Adipose tissue (tissue), 3 donors: ENCODE results near the gene PXYLP1. TPM values are rescaled to one million over a fixed set of nuclear protein-coding genes. Genes with fewer than 3 reads are reported as not detected.

Source experiments
- H3K27ac ChIP-seq: one replicate; pipeline ENCODE4 v1.5.1; 2013; ENCODE audit warnings: low read depth, low read length
- WGBS, 3 donors: extraction: QIAGEN DNeasy Blood & Tissue Kit; methylation state at CpG; one replicate each; pipeline ENCODE4 v1.1.7; 2013; 5-methylcytosine and 5-hydroxymethylcytosine counted together
- polyA plus RNA-seq, 3 donors: library from polyadenylated mRNA; stranded (reverse); fragments of 200-250 nt; gene quantifications; one replicate each; pipeline ENCODE4 v1.2.3, GENCODE V29; 2013
- donor health status: healthy with polysubstance abuse.
- donor health status: Bipolar disorder and iron deficiency.
- donor health status: healthy.

The PXYLP1 gene
- polyA plus RNA-seq, 3 donors: 2.4 to 7.9 (median 5.1) TPM

DNA sequence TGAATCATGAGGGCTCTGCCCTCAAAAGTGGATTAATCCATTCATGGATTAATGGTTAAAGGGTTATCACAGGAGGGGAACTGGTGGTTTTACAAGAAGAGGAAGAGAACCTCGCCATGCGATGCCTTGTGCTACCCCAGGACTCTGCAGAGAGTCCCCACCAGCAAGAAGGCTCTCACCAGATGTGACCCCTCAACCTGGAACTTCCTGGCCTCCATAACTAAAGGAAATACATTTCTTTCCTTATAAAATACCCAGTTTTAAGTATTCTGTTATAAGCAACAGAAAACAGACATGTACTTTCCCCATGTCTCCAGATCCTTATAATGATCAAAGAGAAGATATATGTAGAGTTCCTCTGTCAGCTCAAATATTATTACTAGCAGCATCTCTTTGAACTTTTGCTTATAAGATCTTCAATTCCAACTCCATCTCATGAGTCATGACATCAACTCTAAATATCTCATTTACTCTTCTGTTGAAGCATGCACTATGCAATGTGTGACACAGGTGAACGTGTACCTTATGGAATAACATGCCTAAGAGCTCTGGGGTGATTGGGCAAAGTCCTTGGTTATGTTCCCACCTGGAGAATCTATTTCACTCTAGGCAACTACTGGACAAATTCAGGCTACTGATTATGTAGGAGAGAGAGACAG, 99.2 kb downstream of the PXYLP1 start:
- 69 to 91% (median 87%) methylated on average over 3 of the region's 3 CpGs for WGBS, 3 donors
- no peak overlapping the region for H3K27ac ChIP-seq

DNA sequence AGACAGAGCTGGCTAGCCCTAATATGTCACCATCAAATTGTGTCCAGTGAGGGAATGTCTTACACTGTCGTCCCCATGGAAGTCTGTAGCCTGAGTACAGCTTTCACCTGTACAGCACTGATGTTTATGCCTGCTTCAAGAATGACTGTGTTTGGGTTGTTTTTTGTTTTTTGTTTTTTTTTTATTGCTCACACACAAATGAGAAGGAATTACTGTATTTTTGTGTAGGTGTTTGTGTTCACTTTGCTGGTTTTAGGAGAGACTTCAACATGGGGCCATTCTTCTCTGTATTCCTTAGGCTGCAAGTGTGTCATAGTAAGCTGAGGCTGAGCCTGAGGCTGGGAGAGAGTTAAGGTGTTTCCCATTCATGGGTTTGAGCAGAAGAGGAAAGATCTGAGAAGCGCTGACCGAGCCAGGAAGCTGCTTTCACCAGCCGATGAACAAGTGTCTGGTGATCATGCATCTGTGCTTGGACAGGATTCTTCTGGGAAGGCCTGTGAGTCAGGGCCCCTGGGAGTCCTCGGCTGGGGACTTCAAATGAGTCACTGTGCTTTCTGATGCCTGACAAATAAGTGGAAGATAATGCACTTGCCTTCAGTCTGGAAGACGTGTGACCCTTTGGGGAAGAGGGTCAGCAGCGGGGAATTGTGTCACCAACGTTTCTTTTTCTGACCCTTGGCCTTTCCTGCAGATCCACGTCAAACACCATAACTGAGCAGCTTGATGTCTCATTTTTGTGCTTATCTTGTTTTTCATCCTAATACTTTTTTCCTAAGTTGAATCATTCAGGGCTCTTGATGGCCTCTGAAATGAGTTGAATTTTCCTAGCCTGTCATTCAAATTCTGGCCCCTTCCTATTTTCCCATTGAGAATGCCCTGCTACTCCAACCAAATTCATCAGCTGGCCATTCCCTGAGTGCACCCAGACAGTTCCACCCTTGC, 100.0 kb downstream of the PXYLP1 start:
- 59 to 83% (median 64%) methylated on average over 9 of the region's 9 CpGs for WGBS, 3 donors
- no peak overlapping the region for H3K27ac ChIP-seq

DNA sequence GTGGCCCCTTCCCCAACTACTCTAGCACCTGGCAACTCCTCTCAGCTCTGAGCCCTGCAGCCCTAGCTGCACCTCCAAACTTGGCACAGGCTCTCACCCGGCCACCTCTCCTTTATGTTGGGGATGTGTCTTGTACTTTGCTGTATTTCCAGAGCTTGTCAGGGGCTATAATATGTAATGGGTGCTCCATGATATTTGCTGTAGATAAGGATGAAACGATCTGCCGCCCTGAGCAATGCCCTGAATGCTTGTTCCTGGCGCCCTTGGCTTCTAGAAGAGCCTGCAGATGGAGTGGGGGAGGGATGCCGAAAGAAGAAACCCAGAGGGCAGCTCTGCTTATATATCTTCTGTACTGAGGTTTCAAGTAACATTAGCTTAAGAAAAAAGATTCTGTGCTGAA, 100.8 kb downstream of the PXYLP1 start:
- WGBS, 3 donors: 73 to 87% (median 85%) methylated on average over 5 of the region's 5 CpGs

DNA sequence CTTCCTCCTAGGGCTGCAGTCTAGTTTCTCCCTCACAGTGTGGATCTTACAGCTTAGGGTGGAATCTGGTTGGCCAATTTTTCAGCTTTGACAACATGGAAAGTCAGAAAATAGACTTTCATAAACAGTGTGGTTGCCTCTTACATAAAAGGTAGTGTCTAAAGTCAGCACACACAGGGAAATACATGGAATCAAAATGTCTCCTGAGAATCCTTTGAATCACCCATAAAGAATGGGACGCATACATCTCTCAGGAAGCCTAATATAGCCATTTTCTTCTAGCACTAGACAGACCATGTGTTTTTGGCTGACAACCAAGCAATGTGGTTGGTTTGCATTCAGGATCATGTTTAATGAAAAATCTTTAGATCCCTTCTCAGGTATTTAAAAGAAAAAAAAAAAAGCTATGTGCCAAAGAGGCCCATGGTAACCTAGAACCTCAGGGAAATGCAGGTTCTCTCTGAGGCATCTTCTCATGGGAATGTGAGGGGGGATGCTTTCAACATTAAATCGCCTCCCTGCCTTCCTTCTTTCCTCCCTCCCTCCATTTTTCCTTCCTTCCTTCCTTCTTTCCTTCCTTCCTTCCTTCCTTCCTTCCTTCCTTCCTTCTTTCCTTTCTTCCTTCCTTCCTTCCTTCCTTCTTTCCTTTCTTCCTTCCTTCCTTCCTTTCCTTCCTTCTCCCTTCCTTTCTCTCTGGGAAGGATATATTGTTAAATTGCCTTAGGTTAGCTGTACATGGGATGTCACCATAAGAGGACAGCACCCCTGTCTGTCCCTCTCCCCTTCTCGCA, 102.4 kb downstream of the PXYLP1 start:
- 86 to 92% (median 89%) methylated on average over 3 of the region's 3 CpGs for WGBS, 3 donors
- H3K27ac ChIP-seq: no peak overlapping the region

More for the DNA sequence above, 100.8 kb downstream of the PXYLP1 start:
- H3K27ac ChIP-seq: no peak overlapping the region

DNA sequence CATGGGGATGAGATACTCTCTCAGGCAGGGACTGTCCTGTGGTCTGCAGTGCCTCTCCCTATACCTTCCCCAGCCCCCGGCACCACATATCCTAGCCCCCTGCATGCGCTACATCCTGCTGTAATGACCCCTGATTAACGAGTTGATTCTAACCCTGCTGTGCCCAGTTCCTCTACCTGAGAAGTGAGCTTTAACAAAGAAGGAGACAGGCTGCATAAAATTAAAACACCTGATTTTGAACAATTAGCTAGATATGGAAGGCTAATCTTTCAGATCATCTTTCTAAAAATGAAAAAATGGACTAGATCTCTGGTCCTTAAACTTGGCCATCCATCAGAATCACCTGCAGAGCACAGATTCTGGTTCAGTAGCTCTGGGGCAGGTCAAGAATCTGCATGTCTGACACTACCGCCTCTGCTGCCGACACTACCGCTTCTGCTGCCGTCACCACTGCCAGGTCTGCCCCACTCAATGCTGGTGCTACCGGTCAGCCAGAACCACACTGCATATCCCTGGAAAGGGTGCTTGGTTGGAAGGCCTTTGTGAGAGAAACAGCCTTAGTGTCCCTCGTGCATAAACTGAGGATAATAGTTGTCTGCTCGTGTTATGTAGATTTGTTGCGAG, 103.1 kb downstream of the PXYLP1 start:
- WGBS, 3 donors: 94 to 95% (median 94%) methylated on average over 11 of the region's 11 CpGs
- no peak overlapping the region for H3K27ac ChIP-seq

DNA sequence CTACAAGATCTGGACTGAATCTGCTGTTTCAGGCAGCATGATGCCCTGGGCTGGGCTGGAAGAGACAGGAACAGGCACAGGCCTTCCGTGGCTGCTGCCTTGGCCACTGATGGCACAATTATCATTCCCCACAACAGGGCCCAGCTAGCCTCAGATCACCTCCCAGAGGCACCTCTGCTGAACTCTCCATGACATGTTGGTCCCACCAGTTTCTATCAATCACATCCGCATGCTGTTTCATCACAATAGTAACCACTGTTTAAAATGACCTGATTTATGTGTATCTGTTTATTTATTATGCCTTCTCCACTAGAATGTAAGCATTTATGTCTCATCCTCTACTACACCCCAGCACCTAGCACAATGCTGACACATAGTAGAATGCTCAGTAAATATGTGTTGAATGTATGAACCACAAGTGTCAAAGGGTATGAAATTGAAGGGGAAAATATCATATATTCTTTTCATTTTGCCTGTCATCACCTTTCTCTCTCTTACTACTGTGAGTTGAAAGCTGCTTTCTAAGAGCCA, 104.0 kb downstream of the PXYLP1 start:
- no peak overlapping the region for H3K27ac ChIP-seq
- WGBS, 3 donors: 86 to 96% (median 89%) methylated on average over 2 of the region's 2 CpGs

DNA sequence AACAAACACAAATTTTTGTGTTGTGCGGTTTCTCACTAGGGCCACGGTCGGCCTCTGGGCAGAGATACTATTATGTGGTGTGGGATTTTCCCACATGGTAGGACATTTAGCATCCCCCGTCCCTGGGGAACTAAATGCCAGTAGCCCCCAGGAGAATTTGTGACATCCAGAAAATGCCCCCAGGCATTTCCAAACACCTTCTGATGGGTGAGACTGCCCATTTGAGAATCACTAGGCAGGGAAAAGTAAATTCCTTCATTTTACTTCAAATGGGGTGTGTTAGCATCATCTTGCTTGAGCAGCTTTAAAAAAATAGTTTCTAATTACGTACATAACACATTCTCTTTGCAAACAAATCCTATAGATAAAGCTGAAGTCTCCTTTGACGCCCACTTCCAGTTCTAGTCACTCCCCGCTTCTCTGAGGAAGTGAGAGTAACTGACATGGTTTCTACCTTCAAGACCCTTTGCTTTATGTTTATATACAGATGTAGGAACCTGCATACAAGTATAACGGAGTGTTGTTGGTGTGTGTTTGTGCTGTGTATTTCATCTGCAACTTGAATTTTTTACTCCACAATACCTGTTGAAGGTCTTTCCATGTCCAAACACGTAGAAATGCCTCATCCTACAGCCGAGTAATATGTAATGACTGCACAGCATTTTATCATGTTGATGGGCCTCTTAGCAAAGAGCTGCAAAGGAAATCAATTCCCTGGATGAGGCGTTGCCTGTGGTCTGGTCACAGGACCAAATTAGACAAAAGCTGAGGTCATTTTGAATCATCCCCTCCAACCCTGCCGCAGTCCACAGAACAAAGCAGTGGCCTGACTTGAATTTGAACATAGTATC, 105.3 kb downstream of the PXYLP1 start:
- 71 to 78% (median 73%) methylated on average over 12 of the region's 12 CpGs for WGBS, 3 donors

DNA sequence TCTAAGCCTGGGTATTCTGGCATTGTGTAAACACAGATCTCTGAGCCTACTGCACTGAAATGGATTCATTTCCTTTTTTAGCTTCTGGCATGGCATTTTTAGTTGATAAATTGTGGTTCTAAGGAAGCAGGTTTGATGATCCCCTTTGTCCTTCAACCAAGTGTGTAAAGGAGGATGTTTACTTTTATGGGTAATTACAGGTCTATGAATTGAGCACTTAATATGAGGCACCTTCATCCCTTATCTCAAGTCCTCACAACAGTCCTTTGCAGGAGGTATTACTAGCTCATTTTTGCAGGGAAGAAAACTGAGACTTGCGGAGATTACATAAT, 105.9 kb downstream of the PXYLP1 start:
- no peak overlapping the region for H3K27ac ChIP-seq
- WGBS, 3 donors: 88 to 97% (median 88%) methylated on average over 1 of the region's 1 CpG

More for the DNA sequence above, 105.3 kb downstream of the PXYLP1 start:
- H3K27ac ChIP-seq: no peak overlapping the region

DNA sequence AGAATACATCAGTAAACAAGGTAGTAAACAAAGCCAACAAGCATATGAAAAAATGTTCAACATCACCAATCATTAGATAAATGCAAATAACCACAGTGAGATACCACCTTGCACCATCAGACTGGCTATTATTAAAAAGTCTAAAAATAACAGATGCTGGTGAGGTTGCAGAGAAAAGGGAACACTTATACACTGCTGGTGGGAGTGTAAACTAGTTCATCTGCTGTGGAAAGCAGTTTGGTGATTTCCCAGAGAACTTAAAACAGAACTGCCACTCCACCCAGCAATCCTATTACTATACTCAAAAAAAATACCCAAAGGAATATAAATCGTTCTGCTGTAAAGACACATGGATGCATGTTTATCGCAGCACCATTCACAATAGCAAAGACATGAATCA, 106.4 kb downstream of the PXYLP1 start:
- WGBS, 3 donors: 89 to 97% (median 91%) methylated on average over 2 of the region's 2 CpGs
- no peak overlapping the region for H3K27ac ChIP-seq

DNA sequence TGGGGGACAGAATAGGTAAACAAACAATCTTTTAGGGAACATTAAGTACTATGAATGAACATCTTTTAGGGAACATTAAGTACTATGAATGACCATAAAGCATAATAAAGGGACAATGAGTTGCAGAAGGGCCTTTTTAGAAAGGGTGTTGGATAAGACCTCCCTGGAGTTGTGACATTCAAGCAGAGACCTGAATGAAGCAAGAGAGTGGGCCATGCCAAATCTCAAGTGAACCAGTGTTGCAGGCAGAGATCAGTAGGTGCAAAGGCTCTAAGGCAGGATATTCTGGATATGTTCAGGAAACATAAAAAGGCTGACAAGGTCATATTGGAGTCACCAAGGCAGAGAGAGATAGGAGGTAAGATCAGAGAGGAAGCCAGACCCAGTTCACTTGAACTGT, 107.3 kb downstream of the PXYLP1 start:
- H3K27ac ChIP-seq: no peak overlapping the region

DNA sequence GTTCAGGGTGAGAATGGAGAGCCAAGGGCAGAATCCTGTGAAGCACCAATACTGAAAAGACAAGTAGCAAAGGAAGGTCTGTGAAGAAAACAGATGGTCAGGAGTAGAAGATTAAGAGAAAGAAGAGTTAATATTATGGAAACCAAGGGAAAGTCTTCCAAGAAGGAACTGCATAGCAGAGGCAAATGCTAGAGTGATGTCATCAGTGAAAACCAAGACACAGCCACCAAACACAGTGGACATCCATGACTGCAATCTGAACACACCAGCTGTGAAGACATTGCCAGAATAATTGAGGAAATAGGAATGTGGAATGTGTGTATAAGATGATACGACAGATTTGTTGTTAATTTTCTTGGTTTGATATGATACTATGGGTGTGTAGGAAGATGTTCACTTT, 109.9 kb downstream of the PXYLP1 start:
- no peak overlapping the region for H3K27ac ChIP-seq
- WGBS, 3 donors: 91 to 100% (median 97%) methylated on average over 1 of the region's 1 CpG

DNA sequence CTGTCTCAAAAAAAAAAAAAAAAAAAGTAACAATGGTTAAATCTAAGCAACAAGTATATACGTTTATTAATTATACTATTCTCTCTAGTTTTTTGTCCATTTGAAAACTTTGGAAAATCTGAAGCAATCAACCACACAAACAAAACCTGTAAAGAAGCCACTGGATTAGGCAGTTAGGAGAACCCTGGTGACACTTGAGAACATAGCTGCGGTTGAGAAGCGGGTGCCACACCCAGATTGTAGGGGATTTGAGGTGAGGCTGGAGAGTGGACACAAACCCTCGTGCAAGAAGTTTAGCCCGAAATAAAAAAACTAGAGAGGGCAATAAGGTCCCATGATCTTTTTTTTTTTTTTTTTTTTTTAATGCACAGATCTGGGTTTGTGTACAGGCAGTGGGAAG, 110.8 kb downstream of the PXYLP1 start:
- WGBS, 3 donors: 84 to 93% (median 89%) methylated on average over 5 of the region's 5 CpGs
- H3K27ac ChIP-seq: no peak overlapping the region

DNA sequence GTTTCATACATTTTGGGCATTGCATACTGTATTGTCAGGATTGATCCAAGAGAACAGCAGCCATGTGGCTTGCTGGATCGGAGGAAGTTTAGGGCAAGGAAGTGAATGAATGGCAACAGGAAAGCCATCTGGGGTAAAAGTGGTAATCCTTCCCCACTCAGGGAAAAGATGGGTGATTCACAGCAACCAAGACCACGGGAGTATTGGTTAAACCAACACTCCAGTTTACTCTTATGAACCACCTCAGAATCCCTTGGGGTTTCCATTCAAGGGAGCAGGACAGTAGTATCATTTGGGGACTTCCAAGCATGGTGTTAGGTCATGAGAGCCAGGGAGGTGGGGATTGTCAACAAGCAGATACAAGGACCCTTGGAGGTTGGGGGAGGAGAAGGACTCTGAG, 111.5 kb downstream of the PXYLP1 start:
- no peak overlapping the region for H3K27ac ChIP-seq
- 73 to 91% (median 77%) methylated on average over 2 of the region's 2 CpGs for WGBS, 3 donors

DNA sequence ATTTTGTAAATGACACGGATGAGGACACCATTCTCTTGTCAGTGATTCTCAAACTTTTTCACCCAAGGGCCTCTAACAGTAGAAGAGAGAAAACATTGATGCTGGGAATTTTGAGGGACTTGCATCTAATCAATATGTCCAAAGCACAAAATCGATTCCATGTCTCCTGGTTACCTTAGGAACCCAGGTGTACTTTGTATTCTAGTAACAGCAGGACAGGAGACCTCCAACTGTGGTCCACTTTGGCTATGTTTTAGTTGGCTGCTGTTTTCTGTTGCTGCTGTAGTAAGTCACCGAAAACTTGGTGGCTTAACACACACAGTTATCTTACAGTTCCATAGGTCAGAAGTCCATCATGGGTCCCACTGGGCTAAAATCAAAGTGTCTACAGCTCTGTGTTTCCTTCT, 112.2 kb downstream of the PXYLP1 start:
- H3K27ac ChIP-seq: no peak overlapping the region
- WGBS, 3 donors: 57 to 89% (median 89%) methylated on average over 3 of the region's 3 CpGs
